ENCODE data around the gene CHCHD6.

DNA sequence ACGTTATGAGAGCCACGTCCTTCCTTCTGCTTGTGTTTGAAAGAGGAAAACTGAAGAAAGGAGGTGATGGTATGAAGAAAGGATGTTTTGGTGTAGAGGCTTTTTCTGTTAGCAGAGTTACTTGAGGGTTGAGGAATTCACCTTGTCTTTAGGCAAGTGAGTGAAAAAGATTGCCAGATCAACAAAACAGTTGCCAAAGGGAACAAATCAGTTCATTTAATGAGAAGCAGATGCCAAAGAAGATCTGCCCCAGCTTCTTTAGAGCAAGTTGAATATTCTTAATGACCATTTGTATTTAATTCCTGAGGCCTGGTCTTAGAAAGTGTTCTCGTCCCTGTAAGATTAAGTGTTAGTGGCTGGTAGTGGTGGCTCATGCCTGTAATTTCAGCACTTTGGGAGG lies 2.6 kb downstream of the CHCHD6 start:
- TF ChIP-seq GATA3 (IDR thresholded peaks at IDR 0.05; ENCODE audit: low read depth, low read length) (no peak), GATA2 (IDR thresholded peaks at IDR 0.05; ENCODE audit: low read depth, low read length) (no peak)
